Measurements from ENCODE around the gene PCDHGA8.
"Not testable (repeated sequence)": the region's sequence is repeated elsewhere in the genome, so short reads cannot be mapped to it uniquely, and the experiment has no call there.

DNA sequence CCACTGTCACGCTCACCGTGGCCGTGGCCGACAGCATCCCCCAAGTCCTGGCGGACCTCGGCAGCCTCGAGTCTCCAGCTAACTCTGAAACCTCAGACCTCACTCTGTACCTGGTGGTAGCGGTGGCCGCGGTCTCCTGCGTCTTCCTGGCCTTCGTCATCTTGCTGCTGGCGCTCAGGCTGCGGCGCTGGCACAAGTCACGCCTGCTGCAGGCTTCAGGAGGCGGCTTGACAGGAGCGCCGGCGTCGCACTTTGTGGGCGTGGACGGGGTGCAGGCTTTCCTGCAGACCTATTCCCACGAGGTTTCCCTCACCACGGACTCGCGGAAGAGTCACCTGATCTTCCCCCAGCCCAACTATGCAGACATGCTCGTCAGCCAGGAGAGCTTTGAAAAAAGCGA, 40.3 kb downstream of the PCDHGA8 start:
- not testable (repeated sequence) for TF ChIP-seq SUZ12 (IDR thresholded peaks at IDR 0.05; ENCODE audit: extremely low read depth, insufficient read depth, insufficient read length); YY1 (IDR thresholded peaks at IDR 0.05; ENCODE audit: insufficient read depth, insufficient read length)

Data from NT2/D1 (cell line).